Tibial nerve (tissue), 3 donors: ENCODE measurements around the gene SNX8.

Experiments
- POLR2A ChIP-seq, 2 donors: fragments of 450-650 bp; IDR thresholded peaks; one replicate each; pipeline ENCODE4 v1.6.1; 2017; ENCODE audit warnings: antibody characterized with exemption in 2 of 2, mild to moderate bottlenecking in 2 of 2, moderate library complexity in 2 of 2
- TF ChIP-seq, protein P1 (sequence below), 5 experiments: fragments of 200-600 bp in 3 of 5; fragments of 450-650 bp in 2 of 5; sonication (generic) in 3 of 5; IDR thresholded peaks; one replicate each; pipeline ENCODE4 v1.5.1; 2016 to 2019; ENCODE audit warnings: antibody characterized with exemption in 5 of 5, mild to moderate bottlenecking in 3 of 5, moderate library complexity in 2 of 5

DNA sequence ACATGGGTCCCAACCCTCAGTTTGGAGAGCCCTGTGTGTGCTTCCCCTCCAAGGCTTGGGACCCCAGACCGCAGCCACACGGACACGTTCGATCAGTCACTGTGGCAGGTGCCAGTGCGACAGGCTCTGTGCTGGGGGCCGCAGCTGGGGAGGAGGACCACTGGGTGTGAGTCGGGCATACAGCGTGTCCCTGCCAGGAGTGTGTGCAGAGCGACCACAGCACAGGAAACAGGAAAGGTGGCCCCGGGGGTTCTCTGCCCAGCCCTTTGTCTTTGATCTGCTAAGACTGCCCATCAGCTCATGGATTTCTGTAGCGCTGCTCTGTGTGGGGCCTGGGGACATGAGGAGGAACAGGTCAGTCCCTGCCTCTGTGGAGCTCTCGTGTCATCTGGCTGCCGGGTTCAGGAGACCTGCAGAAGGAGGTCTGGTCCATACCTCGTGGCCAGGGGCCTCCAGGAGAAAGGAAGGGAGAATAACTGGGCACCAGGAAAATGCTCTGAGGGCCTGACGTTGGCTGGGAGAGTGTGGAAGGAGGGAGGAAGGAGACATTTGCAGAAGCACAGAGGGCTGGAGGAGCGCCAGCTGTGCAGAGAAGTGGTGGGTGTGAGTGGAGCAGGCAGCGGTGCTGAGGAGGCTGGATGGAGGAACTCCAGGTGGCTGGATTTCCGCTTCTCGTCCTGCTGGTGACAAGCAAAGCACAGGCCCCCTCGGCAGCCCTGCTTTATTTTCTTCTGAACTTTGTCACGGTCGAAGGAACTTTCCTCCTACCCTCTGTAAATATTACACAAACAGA lies 68.2 kb downstream of the SNX8 start:
- TF ChIP-seq, protein P1, sequence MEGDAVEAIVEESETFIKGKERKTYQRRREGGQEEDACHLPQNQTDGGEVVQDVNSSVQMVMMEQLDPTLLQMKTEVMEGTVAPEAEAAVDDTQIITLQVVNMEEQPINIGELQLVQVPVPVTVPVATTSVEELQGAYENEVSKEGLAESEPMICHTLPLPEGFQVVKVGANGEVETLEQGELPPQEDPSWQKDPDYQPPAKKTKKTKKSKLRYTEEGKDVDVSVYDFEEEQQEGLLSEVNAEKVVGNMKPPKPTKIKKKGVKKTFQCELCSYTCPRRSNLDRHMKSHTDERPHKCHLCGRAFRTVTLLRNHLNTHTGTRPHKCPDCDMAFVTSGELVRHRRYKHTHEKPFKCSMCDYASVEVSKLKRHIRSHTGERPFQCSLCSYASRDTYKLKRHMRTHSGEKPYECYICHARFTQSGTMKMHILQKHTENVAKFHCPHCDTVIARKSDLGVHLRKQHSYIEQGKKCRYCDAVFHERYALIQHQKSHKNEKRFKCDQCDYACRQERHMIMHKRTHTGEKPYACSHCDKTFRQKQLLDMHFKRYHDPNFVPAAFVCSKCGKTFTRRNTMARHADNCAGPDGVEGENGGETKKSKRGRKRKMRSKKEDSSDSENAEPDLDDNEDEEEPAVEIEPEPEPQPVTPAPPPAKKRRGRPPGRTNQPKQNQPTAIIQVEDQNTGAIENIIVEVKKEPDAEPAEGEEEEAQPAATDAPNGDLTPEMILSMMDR (IDR thresholded peaks at IDR 0.05) = no peak
- no peak for TF ChIP-seq POLR2A (IDR thresholded peaks at IDR 0.05)
